ENCODE measurements around the gene ZSWIM8.
"Not testable (repeated sequence)": the region's sequence is repeated elsewhere in the genome, so short reads cannot be mapped to it uniquely, and the experiment has no call there.

ZSWIM8 gene

GRCh38 chr10:73789659-73790055 lies 4.3 kb downstream of the ZSWIM8 start:
- in situ Hi-C loops (cut with HindIII; ENCODE audit: low pct_ligation_motif_present, low pct_unique_long_range_greater_than_20kb, low sequenced_read_pairs), result no loop called here
- no peak for DNase-seq

- no peak for DNase-seq
- in situ Hi-C loops (cut with HindIII; ENCODE audit: low pct_ligation_motif_present, low pct_unique_long_range_greater_than_20kb, low sequenced_read_pairs), result no loop called here
These were observed 5.7 kb downstream of the ZSWIM8 start for GRCh38 chr10:73790886-73791625.

GRCh38 chr10:73791871-73792400 lies 6.5 kb downstream of the ZSWIM8 start:
- DNase-seq, result no peak
- in situ Hi-C loops (cut with HindIII; ENCODE audit: low pct_ligation_motif_present, low pct_unique_long_range_greater_than_20kb, low sequenced_read_pairs), result no loop called here

GRCh38 chr10:73793456-73793855 lies 8.1 kb downstream of the ZSWIM8 start:
- in situ Hi-C loops (cut with HindIII; ENCODE audit: low pct_ligation_motif_present, low pct_unique_long_range_greater_than_20kb, low sequenced_read_pairs), result no loop called here
- no peak for DNase-seq

GRCh38 chr10:73795491-73795890 lies 10.1 kb downstream of the ZSWIM8 start:
- DNase-seq; in situ Hi-C loops (cut with HindIII; ENCODE audit: low pct_ligation_motif_present, low pct_unique_long_range_greater_than_20kb, low sequenced_read_pairs): not testable (repeated sequence)

GRCh38 chr10:73796035-73796434 lies 10.6 kb downstream of the ZSWIM8 start:
- DNase-seq; in situ Hi-C loops (cut with HindIII; ENCODE audit: low pct_ligation_motif_present, low pct_unique_long_range_greater_than_20kb, low sequenced_read_pairs): not testable (repeated sequence)

GRCh38 chr10:73796766-73797165 lies 11.4 kb downstream of the ZSWIM8 start:
- DNase-seq, result no peak
- in situ Hi-C loops (cut with HindIII; ENCODE audit: low pct_ligation_motif_present, low pct_unique_long_range_greater_than_20kb, low sequenced_read_pairs), result no loop called here

GRCh38 chr10:73797324-73798025 lies 12.1 kb downstream of the ZSWIM8 start:
- DNase-seq, result no peak
- in situ Hi-C loops (cut with HindIII; ENCODE audit: low pct_ligation_motif_present, low pct_unique_long_range_greater_than_20kb, low sequenced_read_pairs), result no loop called here

- DNase-seq, result no peak
- in situ Hi-C loops (cut with HindIII; ENCODE audit: low pct_ligation_motif_present, low pct_unique_long_range_greater_than_20kb, low sequenced_read_pairs), result no loop called here
These were observed 12.7 kb downstream of the ZSWIM8 start for GRCh38 chr10:73798087-73798486.

GRCh38 chr10:73798927-73799560 lies 13.6 kb downstream of the ZSWIM8 start:
- in situ Hi-C loops (cut with HindIII; ENCODE audit: low pct_ligation_motif_present, low pct_unique_long_range_greater_than_20kb, low sequenced_read_pairs), result no loop called here
- DNase-seq, result no peak

- in situ Hi-C loops (cut with HindIII; ENCODE audit: low pct_ligation_motif_present, low pct_unique_long_range_greater_than_20kb, low sequenced_read_pairs), result no loop called here
- DNase-seq, result no peak
These were observed 14.6 kb downstream of the ZSWIM8 start for GRCh38 chr10:73799899-73800559.

- in situ Hi-C loops (cut with HindIII; ENCODE audit: low pct_ligation_motif_present, low pct_unique_long_range_greater_than_20kb, low sequenced_read_pairs), result no loop called here
- no peak for DNase-seq
These were observed 15.3 kb downstream of the ZSWIM8 start for GRCh38 chr10:73800560-73801252.

GRCh38 chr10:73801253-73801590 lies 15.8 kb downstream of the ZSWIM8 start:
- no peak for DNase-seq
- in situ Hi-C loops (cut with HindIII; ENCODE audit: low pct_ligation_motif_present, low pct_unique_long_range_greater_than_20kb, low sequenced_read_pairs), result no loop called here

- in situ Hi-C loops (cut with HindIII; ENCODE audit: low pct_ligation_motif_present, low pct_unique_long_range_greater_than_20kb, low sequenced_read_pairs), result no loop called here
- DNase-seq, result no peak
These were observed 17.0 kb downstream of the ZSWIM8 start for GRCh38 chr10:73802276-73802991.

GRCh38 chr10:73803680-73804286 lies 18.4 kb downstream of the ZSWIM8 start:
- in situ Hi-C loops (cut with HindIII; ENCODE audit: low pct_ligation_motif_present, low pct_unique_long_range_greater_than_20kb, low sequenced_read_pairs), result no loop called here

GRCh38 chr10:73806176-73806950 lies 21.0 kb downstream of the ZSWIM8 start:
- in situ Hi-C loops (cut with HindIII; ENCODE audit: low pct_ligation_motif_present, low pct_unique_long_range_greater_than_20kb, low sequenced_read_pairs), result no loop called here
- DNase-seq, result no peak

More at GRCh38 chr10:73803680-73804286, 18.4 kb downstream of the ZSWIM8 start:
- DNase-seq, result no peak

GRCh38 chr10:73807471-73807870 lies 22.1 kb downstream of the ZSWIM8 start:
- DNase-seq, result no peak
- in situ Hi-C loops (cut with HindIII; ENCODE audit: low pct_ligation_motif_present, low pct_unique_long_range_greater_than_20kb, low sequenced_read_pairs), result no loop called here
